HCT116 (cell line): ENCODE measurements around the gene SOAT2. TPM values are rescaled to one million over a fixed set of nuclear protein-coding genes. Genes with fewer than 3 reads are reported as not detected.

ENCODE experiments used
- ATAC-seq: fragments of 200-7000 bp; cut with Tn5 transposase; 2 replicates; pipeline ENCODE4 v1.9.1; 2020; ENCODE audit warnings: mild to moderate bottlenecking, moderate library complexity
- BruUV-seq: library from RNA; stranded (reverse); fragments of 400-500 nt; replicated peaks from 2 replicates; lab custom pipeline; 2021; lab: Mats Ljungman, UMichigan
- CTCF ChIA-PET: fragments of 300-600 bp; sonication (Branson Sonifier 250); formaldehyde crosslinking; loops from one replicate; lab custom pipeline; 2021; ENCODE audit warnings: antibody characterized with exemption; lab: Charles Lee
- POLR2A ChIA-PET: fragments of 300-600, 350-600 bp; sonication (Branson Sonifier 250); formaldehyde crosslinking; loops from one replicate; lab custom pipeline; 2021; ENCODE audit warnings: antibody characterized with exemption; lab: Charles Lee
- RAD21 ChIA-PET, 2 experiments: fragments of 300-600 bp; sonication (Branson Sonifier 250); formaldehyde crosslinking; loops; one replicate each; lab custom pipeline; 2023; ENCODE audit warnings: low total read pairs in 2 of 2; ENCODE audit not compliant: uncharacterized antibody in 2 of 2, unreplicated experiment in 2 of 2, low non-redundant PET in 1 of 2; lab: Charles Lee
- DNase-seq: peaks from one replicate; pipeline ENCODE4 v3.0.0-alpha.2; 2010; ENCODE audit warnings: low read depth, low spot score
- H2AFZ ChIP-seq: fragments of 200-600 bp; shearing (Covaris generic), sonication (generic); 2 replicates; pipeline ENCODE4 v1.6.1; 2017; ENCODE audit warnings: low read depth, mixed run types, mixed read lengths, antibody characterized with exemption, low read length; ENCODE audit not compliant: poor library complexity, severe bottlenecking
- H3K27ac ChIP-seq: 2 replicates; pipeline ENCODE4 v1.5.1; 2012; ENCODE audit warnings: low read depth, low read length
- H3K27me3 ChIP-seq: fragments of 200-600 bp; sonication (generic); 2 replicates; pipeline ENCODE4 v1.6.1; 2016; ENCODE audit warnings: mixed run types, low read length, mixed read lengths; ENCODE audit not compliant: insufficient read depth
- H3K36me3 ChIP-seq, 2 experiments: fragments of 200-500 bp in 1 of 2; fragments of 200-600 bp in 1 of 2; sonication (Bioruptor generic) in 1 of 2; sonication (generic) in 1 of 2; 2 replicates each; pipeline versions ENCODE4 v1.5.1 to v1.6.1; 2014 to 2016; ENCODE audit warnings: low read length in 2 of 2, inconsistent platforms in 1 of 2, mixed read lengths in 1 of 2, mixed run types in 1 of 2; ENCODE audit not compliant: insufficient read depth in 2 of 2, control insufficient read depth in 1 of 2
- H3K4me1 ChIP-seq, 2 experiments: fragments of 200-600 bp in 1 of 2; sonication (generic) in 1 of 2; 2 replicates each; pipeline versions ENCODE4 v1.5.1 to v1.6.1; 2012 to 2017; ENCODE audit warnings: low read length in 2 of 2, inconsistent platforms in 1 of 2, mild to moderate bottlenecking in 1 of 2, mixed read lengths in 1 of 2, mixed run types in 1 of 2, moderate library complexity in 1 of 2; ENCODE audit not compliant: insufficient read depth in 2 of 2, control insufficient read depth in 1 of 2
- H3K4me2 ChIP-seq: fragments of 200-600 bp; sonication (generic); 2 replicates; pipeline ENCODE4 v1.6.1; 2017; ENCODE audit warnings: mixed run types, low read length, mixed read lengths
- H3K4me3 ChIP-seq, 2 experiments: fragments of 200-600 bp in 1 of 2; sonication (generic) in 1 of 2; replicated peaks in 1 of 2; 2 replicates each; pipeline ENCODE4 v1.5.1; 2011 to 2016; ENCODE audit warnings: low read length in 2 of 2, control low read depth in 1 of 2, low read depth in 1 of 2, mild to moderate bottlenecking in 1 of 2, mixed read lengths in 1 of 2, mixed run types in 1 of 2
- H3K79me2 ChIP-seq: fragments of 200-600 bp; sonication (generic); 2 replicates; pipeline ENCODE4 v1.6.1; 2017; ENCODE audit warnings: mild to moderate bottlenecking, mixed run types, low read length, moderate library complexity, mixed read lengths; ENCODE audit not compliant: insufficient read depth
- H3K9ac ChIP-seq: fragments of 200-600 bp; sonication (generic); 2 replicates; pipeline ENCODE4 v1.6.1; 2016; ENCODE audit warnings: low read length, mixed read lengths
- H3K9me2 ChIP-seq: fragments of 200-600 bp; sonication (generic), shearing (Covaris generic); 2 replicates; pipeline ENCODE4 v1.6.1; 2017; ENCODE audit warnings: mixed run types, mild to moderate bottlenecking, moderate library complexity; ENCODE audit not compliant: insufficient read depth
- H3K9me3 ChIP-seq, 2 experiments: fragments of 200-500 bp in 1 of 2; fragments of 200-600 bp in 1 of 2; sonication (Bioruptor generic) in 1 of 2; sonication (generic) in 1 of 2; 2 replicates each; pipeline ENCODE4 v1.6.1; 2014 to 2017; ENCODE audit warnings: low read length in 2 of 2, mixed read lengths in 2 of 2, inconsistent platforms in 1 of 2, low read depth in 1 of 2, mild to moderate bottlenecking in 1 of 2, mixed run types in 1 of 2, moderate library complexity in 1 of 2; ENCODE audit not compliant: control insufficient read depth in 1 of 2, insufficient read depth in 1 of 2
- H4K20me1 ChIP-seq: fragments of 200-600 bp; sonication (generic), shearing (Covaris generic); 2 replicates; pipeline ENCODE4 v1.6.1; 2017; ENCODE audit warnings: mixed run types, mild to moderate bottlenecking, moderate library complexity; ENCODE audit not compliant: insufficient read depth
- JUND ChIP-seq: IDR thresholded peaks from 2 replicates; pipeline ENCODE4 v1.6.1; 2012
- REST ChIP-seq: IDR thresholded peaks from 2 replicates; pipeline ENCODE4 v1.6.1; 2012; ENCODE audit warnings: low read depth
- ZBTB33 ChIP-seq: IDR thresholded peaks from 2 replicates; pipeline ENCODE4 v1.6.1; 2011; ENCODE audit warnings: mild to moderate bottlenecking, low read length, moderate library complexity; ENCODE audit not compliant: insufficient replicate concordance; ENCODE audit errors: extremely low read depth
- ZFX ChIP-seq: fragments of 450-650 bp; IDR thresholded peaks from 2 replicates; pipeline ENCODE4 v1.6.1; 2017
- intact Hi-C: fragments of 100-400 bp; cut with micrococcal nuclease; formaldehyde crosslinking; loops from 2 replicates; pipeline ENCODE4 v1.10.0; 2022
- total RNA-seq: library from RNA; stranded (reverse); gene quantifications from one replicate; pipeline ENCODE4 v1.2.1, GENCODE V29; 2021; ENCODE audit not compliant: unreplicated experiment

Gene SOAT2
- total RNA-seq, 1 experiment from 2014 or later, result 0.17 TPM

- Histone ChIP-seq H3K9me2 (no peaks in the 10 kb centered on the region), H3K4me2 (peak overlapping the region; percentile 79), H3K4me3 (peak overlapping the region; percentile 58 to 78; a peak in 3 of 4 replicates), H3K79me2 (no peaks in the 10 kb centered on the region), H3K27me3 (no peaks in the 10 kb centered on the region), H3K9ac (peak overlapping the region; percentile 67), H3K27ac (no peak overlapping the region), H3K36me3 (no peaks in the 10 kb centered on the region), H2AFZ (no peak overlapping the region), H3K4me1 (peaks cover 49 to 74% of the 10 kb centered on the region in 2 experiments), H3K9me3 (no peaks in the 10 kb centered on the region), H4K20me1 (no peaks in the 10 kb centered on the region)
- no peak for ATAC-seq
- TF ChIP-seq REST (no peak), ZFX (no peak), JUND (no peak), ZBTB33 (no peak)
- ChIA-PET CTCF (interaction anchor here (1.2 kb wide), 1 partner anchor 30 kb away, joined by 3 read pairs; no protein-coding TSS in a partner anchor), RAD21 (no interaction called here), POLR2A (interaction anchor here (4.1 kb wide), 1 partner anchor 17 kb away, joined by 17 read pairs; the partner anchor contains the start of gene SPRYD3)
- intact Hi-C loops, result no loop called here
- no TSS peak for BruUV-seq
- DNase-seq, result no peak
Observed at GRCh38 chr12:53096089-53096741, 7.1 kb upstream of the SOAT2 start.
